NCI-H2171 (cell line): Measurements from ENCODE around the gene WSB2.
"Not testable (repeated sequence)": the region's sequence is repeated elsewhere in the genome, so short reads cannot be mapped to it uniquely, and the experiment has no call there.

Experiments
- DNase-seq: peaks from one replicate; lab custom pipeline; 2025; lab: John Stamatoyannopoulos, UW

WSB2 gene

GRCh38 chr12:118034429-118035189 is 26.4 kb downstream of the WSB2 start:
- peak; percentile 22 for DNase-seq

- no peak for DNase-seq
Measured at GRCh38 chr12:118033902-118034301, 27.1 kb downstream of the WSB2 start.

- DNase-seq = no peak
Measured at GRCh38 chr12:118033323-118033722, 27.7 kb downstream of the WSB2 start.

- no peak for DNase-seq
Measured at GRCh38 chr12:118032188-118032587, 28.8 kb downstream of the WSB2 start.

GRCh38 chr12:118029166-118029565 is 31.8 kb downstream of the WSB2 start:
- no peak for DNase-seq

GRCh38 chr12:118025168-118025567 is 35.8 kb downstream of the WSB2 start:
- no peak for DNase-seq

- DNase-seq = no peak
Measured at GRCh38 chr12:118023301-118023860, 37.6 kb downstream of the WSB2 start.

GRCh38 chr12:118022728-118023109 is 38.3 kb downstream of the WSB2 start:
- DNase-seq = no peak

GRCh38 chr12:118022097-118022727 is 38.8 kb downstream of the WSB2 start:
- not testable (repeated sequence) for DNase-seq

GRCh38 chr12:118020036-118020435 is 40.9 kb downstream of the WSB2 start:
- no peak for DNase-seq

- no peak for DNase-seq
Measured at GRCh38 chr12:118017926-118018325, 43.1 kb downstream of the WSB2 start.

- DNase-seq = peak; percentile 99
Measured at GRCh38 chr12:118016424-118017264, 44.3 kb downstream of the WSB2 start, which contains the start of gene RFC5. TSS of gene RFC5 (plus strand) at chr12:118016703. CDS start at chr12:118016828, 125 bp downstream.

GRCh38 chr12:118015944-118016343 is 45.0 kb downstream of the WSB2 start:
- DNase-seq = no peak

GRCh38 chr12:118015306-118015705 is 45.7 kb downstream of the WSB2 start:
- DNase-seq = no peak

GRCh38 chr12:118013283-118013682 is 47.7 kb downstream of the WSB2 start:
- DNase-seq = no peak

GRCh38 chr12:118011961-118012360 is 49.0 kb downstream of the WSB2 start:
- no peak for DNase-seq

- no peak for DNase-seq
Measured at GRCh38 chr12:118011377-118011776, 49.6 kb downstream of the WSB2 start.

- no peak for DNase-seq
Measured at GRCh38 chr12:118010903-118011302, 50.1 kb downstream of the WSB2 start.

GRCh38 chr12:117999806-118000205 is 61.2 kb downstream of the WSB2 start:
- DNase-seq = not testable (repeated sequence)

GRCh38 chr12:117998719-117999118 is 62.3 kb downstream of the WSB2 start:
- DNase-seq = no peak

- no peak for DNase-seq
Measured at GRCh38 chr12:117994551-117995438, 66.2 kb downstream of the WSB2 start.
